ENCODE results near the gene UBE2D2. TPM values are rescaled to one million over a fixed set of nuclear protein-coding genes. Genes with fewer than 3 reads are reported as not detected.
"Not testable (repeated sequence)": the region's sequence is repeated elsewhere in the genome, so short reads cannot be mapped to it uniquely, and the experiment has no call there.

Gene UBE2D2
- total and polyA plus RNA-seq, 2 of the 13 experiments (the other 11 are each of a cell fraction or from before 2014, with no cell fraction given) = 79.1 to 109 TPM

- TF ChIP-seq AFF4 (CRISPR knock-in tag; IDR thresholded peaks at IDR 0.05) (0 out of 2 replicates have a peak, but pooled peaks have one; percentile 15), RFXANK (CRISPR knock-in tag; IDR thresholded peaks at IDR 0.05) (0 out of 2 replicates have a peak, but pooled peaks have one; percentile 56), ZNF710 (CRISPR knock-in tag; IDR thresholded peaks at IDR 0.05; ENCODE audit: borderline replicate concordance) (0 out of 2 replicates have a peak, but pooled peaks have one; percentile 14), NR2F6 (CRISPR knock-in tag; IDR thresholded peaks at IDR 0.05) (peak; percentile 47; the same call in 1 of the 2 replicates), MEIS1 (CRISPR knock-in tag; IDR thresholded peaks at IDR 0.05; ENCODE audit: borderline replicate concordance) (0 out of 2 replicates have a peak, but pooled peaks have one; percentile 30), CSRNP1 (CRISPR knock-in tag; IDR thresholded peaks at IDR 0.05) (0 out of 2 replicates have a peak, but pooled peaks have one; percentile 20), CC2D1A (CRISPR knock-in tag; IDR thresholded peaks at IDR 0.05) (0 out of 2 replicates have a peak, but pooled peaks have one; percentile 33), POLR2A (IDR thresholded peaks at IDR 0.05; ENCODE audit: insufficient read depth in 1 of 2, low read depth in 2 of 2, low read length in 2 of 2) (0 out of 4 replicates have a peak, but pooled peaks of 1 of the 2 experiments have one; percentile 42), SAP130 (CRISPR knock-in tag; IDR thresholded peaks at IDR 0.05; ENCODE audit: low read depth) (peak; percentile 82)
- not testable (repeated sequence) for TF ChIP-seq NR2F6 (IDR thresholded peaks at IDR 0.05)
- TF ChIP-seq, protein P1, sequence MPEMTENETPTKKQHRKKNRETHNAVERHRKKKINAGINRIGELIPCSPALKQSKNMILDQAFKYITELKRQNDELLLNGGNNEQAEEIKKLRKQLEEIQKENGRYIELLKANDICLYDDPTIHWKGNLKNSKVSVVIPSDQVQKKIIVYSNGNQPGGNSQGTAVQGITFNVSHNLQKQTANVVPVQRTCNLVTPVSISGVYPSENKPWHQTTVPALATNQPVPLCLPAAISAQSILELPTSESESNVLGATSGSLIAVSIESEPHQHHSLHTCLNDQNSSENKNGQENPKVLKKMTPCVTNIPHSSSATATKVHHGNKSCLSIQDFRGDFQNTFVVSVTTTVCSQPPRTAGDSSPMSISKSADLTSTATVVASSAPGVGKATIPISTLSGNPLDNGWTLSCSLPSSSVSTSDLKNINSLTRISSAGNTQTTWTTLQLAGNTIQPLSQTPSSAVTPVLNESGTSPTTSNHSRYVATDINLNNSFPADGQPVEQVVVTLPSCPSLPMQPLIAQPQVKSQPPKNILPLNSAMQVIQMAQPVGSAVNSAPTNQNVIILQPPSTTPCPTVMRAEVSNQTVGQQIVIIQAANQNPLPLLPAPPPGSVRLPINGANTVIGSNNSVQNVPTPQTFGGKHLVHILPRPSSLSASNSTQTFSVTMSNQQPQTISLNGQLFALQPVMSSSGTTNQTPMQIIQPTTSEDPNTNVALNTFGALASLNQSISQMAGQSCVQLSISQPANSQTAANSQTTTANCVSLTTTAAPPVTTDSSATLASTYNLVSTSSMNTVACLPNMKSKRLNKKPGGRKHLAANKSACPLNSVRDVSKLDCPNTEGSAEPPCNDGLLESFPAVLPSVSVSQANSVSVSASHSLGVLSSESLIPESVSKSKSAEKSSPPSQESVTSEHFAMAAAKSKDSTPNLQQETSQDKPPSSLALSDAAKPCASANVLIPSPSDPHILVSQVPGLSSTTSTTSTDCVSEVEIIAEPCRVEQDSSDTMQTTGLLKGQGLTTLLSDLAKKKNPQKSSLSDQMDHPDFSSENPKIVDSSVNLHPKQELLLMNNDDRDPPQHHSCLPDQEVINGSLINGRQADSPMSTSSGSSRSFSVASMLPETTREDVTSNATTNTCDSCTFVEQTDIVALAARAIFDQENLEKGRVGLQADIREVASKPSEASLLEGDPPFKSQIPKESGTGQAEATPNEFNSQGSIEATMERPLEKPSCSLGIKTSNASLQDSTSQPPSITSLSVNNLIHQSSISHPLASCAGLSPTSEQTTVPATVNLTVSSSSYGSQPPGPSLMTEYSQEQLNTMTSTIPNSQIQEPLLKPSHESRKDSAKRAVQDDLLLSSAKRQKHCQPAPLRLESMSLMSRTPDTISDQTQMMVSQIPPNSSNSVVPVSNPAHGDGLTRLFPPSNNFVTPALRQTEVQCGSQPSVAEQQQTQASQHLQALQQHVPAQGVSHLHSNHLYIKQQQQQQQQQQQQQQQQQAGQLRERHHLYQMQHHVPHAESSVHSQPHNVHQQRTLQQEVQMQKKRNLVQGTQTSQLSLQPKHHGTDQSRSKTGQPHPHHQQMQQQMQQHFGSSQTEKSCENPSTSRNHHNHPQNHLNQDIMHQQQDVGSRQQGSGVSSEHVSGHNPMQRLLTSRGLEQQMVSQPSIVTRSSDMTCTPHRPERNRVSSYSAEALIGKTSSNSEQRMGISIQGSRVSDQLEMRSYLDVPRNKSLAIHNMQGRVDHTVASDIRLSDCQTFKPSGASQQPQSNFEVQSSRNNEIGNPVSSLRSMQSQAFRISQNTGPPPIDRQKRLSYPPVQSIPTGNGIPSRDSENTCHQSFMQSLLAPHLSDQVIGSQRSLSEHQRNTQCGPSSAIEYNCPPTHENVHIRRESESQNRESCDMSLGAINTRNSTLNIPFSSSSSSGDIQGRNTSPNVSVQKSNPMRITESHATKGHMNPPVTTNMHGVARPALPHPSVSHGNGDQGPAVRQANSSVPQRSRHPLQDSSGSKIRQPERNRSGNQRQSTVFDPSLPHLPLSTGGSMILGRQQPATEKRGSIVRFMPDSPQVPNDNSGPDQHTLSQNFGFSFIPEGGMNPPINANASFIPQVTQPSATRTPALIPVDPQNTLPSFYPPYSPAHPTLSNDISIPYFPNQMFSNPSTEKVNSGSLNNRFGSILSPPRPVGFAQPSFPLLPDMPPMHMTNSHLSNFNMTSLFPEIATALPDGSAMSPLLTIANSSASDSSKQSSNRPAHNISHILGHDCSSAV (CRISPR knock-in tag; IDR thresholded peaks at IDR 0.05; ENCODE audit: borderline replicate concordance) = peak; percentile 52; the same call in 1 of the 2 replicates
- TF ChIP-seq, protein P2, sequence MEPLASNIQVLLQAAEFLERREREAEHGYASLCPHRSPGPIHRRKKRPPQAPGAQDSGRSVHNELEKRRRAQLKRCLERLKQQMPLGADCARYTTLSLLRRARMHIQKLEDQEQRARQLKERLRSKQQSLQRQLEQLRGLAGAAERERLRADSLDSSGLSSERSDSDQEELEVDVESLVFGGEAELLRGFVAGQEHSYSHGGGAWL (CRISPR knock-in tag; IDR thresholded peaks at IDR 0.05) = 0 out of 2 replicates have a peak, but pooled peaks have one; percentile 9
Measured at GRCh38 chr5:139525586-139526308, 35.4 kb upstream of the UBE2D2 start (continued).
